Natural killer cell (primary cell): Measurements from ENCODE around the gene AATF. TPM values are rescaled to one million over a fixed set of nuclear protein-coding genes. Genes with fewer than 3 reads are reported as not detected.

Experiments used
- ATAC-seq, 3 donors: fragments of 150-1000 bp in 2 of 3; fragments of 200-7000 bp in 1 of 3; cut with Tn5 transposase; 1 replicate in 1 of 3; 2 replicates in 2 of 3; pipeline ENCODE4 v1.10.0; 2021; ENCODE audit warnings: mild to moderate bottlenecking in 2 of 3, moderate library complexity in 2 of 3
- DNase-seq, 2 donors: peaks; one replicate each; pipeline versions ENCODE4 v3.0.0 to v3.0.0-alpha.2; 2013 to 2021; ENCODE audit warnings: mixed read lengths in 1 of 2
- H3K27ac ChIP-seq: one replicate; pipeline ENCODE4 v1.5.1; 2013; ENCODE audit warnings: mild to moderate bottlenecking, low read length
- H3K27me3 ChIP-seq: one replicate; pipeline ENCODE4 v1.6.1; 2013; ENCODE audit warnings: low read length; ENCODE audit not compliant: control insufficient read depth, insufficient read depth
- H3K36me3 ChIP-seq: one replicate; pipeline ENCODE4 v1.6.1; 2013; ENCODE audit warnings: low read length; ENCODE audit not compliant: control insufficient read depth, insufficient read depth
- H3K4me1 ChIP-seq: one replicate; pipeline ENCODE4 v1.6.1; 2013; ENCODE audit warnings: low read length; ENCODE audit not compliant: control insufficient read depth, insufficient read depth
- H3K4me3 ChIP-seq: one replicate; pipeline ENCODE4 v1.5.1; 2013; ENCODE audit warnings: low read length
- H3K9me3 ChIP-seq: one replicate; pipeline ENCODE4 v1.6.1; 2013; ENCODE audit warnings: low read length; ENCODE audit not compliant: control insufficient read depth, insufficient read depth
- H3K27ac Mint-ChIP-seq, 2 donors: one replicate each; pipeline ENCODE4 v1.8.0; 2022; ENCODE audit warnings: mild to moderate bottlenecking in 2 of 2, mixed read lengths in 2 of 2, moderate library complexity in 1 of 2
- H3K27me3 Mint-ChIP-seq, 2 donors: one replicate each; pipeline ENCODE4 v1.8.0; 2022; ENCODE audit warnings: low read depth in 2 of 2, mixed read lengths in 2 of 2
- H3K36me3 Mint-ChIP-seq: one replicate; pipeline ENCODE4 v1.8.0; 2022; ENCODE audit warnings: mixed read lengths
- H3K4me1 Mint-ChIP-seq, 2 donors: one replicate each; pipeline ENCODE4 v1.8.0; 2022; ENCODE audit warnings: mixed read lengths in 2 of 2
- H3K4me3 Mint-ChIP-seq: one replicate; pipeline ENCODE4 v1.8.0; 2022; ENCODE audit warnings: mild to moderate bottlenecking, moderate library complexity, mixed read lengths
- H3K9me3 Mint-ChIP-seq, 2 donors: one replicate each; pipeline ENCODE4 v1.8.0; 2022; ENCODE audit warnings: mixed read lengths in 2 of 2
- CTCF ChIP-seq: fragments of 200-600 bp; IDR thresholded peaks from one replicate; pipeline ENCODE4 v1.8.0; 2022; ENCODE audit warnings: antibody characterized with exemption
- WGBS: methylation state at CpG from one replicate; pipeline ENCODE4 v1.1.7; 2013; ENCODE audit warnings: missing lambda C conversion rate; ENCODE audit not compliant: insufficient coverage; 5-methylcytosine and 5-hydroxymethylcytosine counted together
- intact Hi-C: fragments of 100-400 bp; cut with micrococcal nuclease; formaldehyde crosslinking; loops from one replicate; pipeline ENCODE4 v1.14.2; 2022
- total RNA-seq, 4 donors: library from RNA; stranded (reverse); fragments of 120-200 nt in 1 of 4; gene quantifications; one replicate each; pipeline versions ENCODE4 v1.2.3 to v1.2.4, GENCODE V29; 2013 to 2022

Gene AATF
- total RNA-seq, 3 donors from 2014 or later (not counting 1 experiment from before 2014, with no cell fraction given), result 60.1 to 67.2 (median 63.2) TPM

- intact Hi-C loops, result loop anchor here (10.0 kb wide), 1 partner anchor 186 kb away; no protein-coding TSS in a partner anchor
- Histone ChIP-seq H3K27me3 (no peaks in the 10 kb centered on the region), H3K36me3 (peaks cover 27% of the 10 kb centered on the region), H3K4me1 (peaks cover 4% of the 10 kb centered on the region), H3K4me3 (no peak overlapping the region), H3K27ac (no peak overlapping the region), H3K9me3 (no peaks in the 10 kb centered on the region)
- DNase-seq, result no peak
- Mint-ChIP-seq H3K9me3 (no peaks in the 10 kb centered on the region), H3K36me3 (no peaks in the 10 kb centered on the region), H3K4me1 (peaks cover 8 to 10% of the 10 kb centered on the region in 2 donors), H3K4me3 (no peak overlapping the region), H3K27me3 (no peaks in the 10 kb centered on the region), H3K27ac (no peak overlapping the region)
- WGBS, result 98% methylated on average over 4 of the region's 5 CpGs
- no peak for TF ChIP-seq CTCF
- no peak for ATAC-seq
Measured at GRCh38 chr17:37048811-37049210, 100.1 kb downstream of the AATF start.

GRCh38 chr17:37050920-37051319 lies 102.2 kb downstream of the AATF start:
- Mint-ChIP-seq H3K36me3 (no peaks in the 10 kb centered on the region), H3K9me3 (no peaks in the 10 kb centered on the region), H3K27me3 (no peaks in the 10 kb centered on the region), H3K4me1 (peaks cover 8 to 14% of the 10 kb centered on the region in 2 donors), H3K27ac (no peak overlapping the region), H3K4me3 (no peak overlapping the region)
- WGBS, result over 99% methylated on average over 5 of the region's 5 CpGs
- Histone ChIP-seq H3K27ac (no peak overlapping the region), H3K4me3 (no peak overlapping the region), H3K9me3 (no peaks in the 10 kb centered on the region), H3K27me3 (no peaks in the 10 kb centered on the region), H3K4me1 (peaks cover 4% of the 10 kb centered on the region), H3K36me3 (peaks cover 16% of the 10 kb centered on the region)
- DNase-seq (no peak), ATAC-seq (no peak)
- no peak for TF ChIP-seq CTCF
- intact Hi-C loops, result no loop called here

- Mint-ChIP-seq H3K4me1 (peaks cover 8 to 14% of the 10 kb centered on the region in 2 donors), H3K9me3 (no peaks in the 10 kb centered on the region), H3K4me3 (no peak overlapping the region), H3K27me3 (no peaks in the 10 kb centered on the region), H3K36me3 (no peaks in the 10 kb centered on the region), H3K27ac (no peak overlapping the region)
- DNase-seq (no peak), ATAC-seq (no peak)
- Histone ChIP-seq H3K27me3 (no peaks in the 10 kb centered on the region), H3K9me3 (no peaks in the 10 kb centered on the region), H3K4me3 (no peak overlapping the region), H3K36me3 (peaks cover 21% of the 10 kb centered on the region), H3K27ac (no peak overlapping the region), H3K4me1 (peaks cover 4% of the 10 kb centered on the region)
- 95% methylated on average over 3 of the region's 5 CpGs for WGBS
- intact Hi-C loops, result no loop called here
- no peak for TF ChIP-seq CTCF
Measured at GRCh38 chr17:37051381-37051780, 102.6 kb downstream of the AATF start.

GRCh38 chr17:37051833-37052232 lies 103.1 kb downstream of the AATF start:
- ATAC-seq (no peak), DNase-seq (no peak)
- Mint-ChIP-seq H3K27ac (no peak overlapping the region), H3K4me3 (no peak overlapping the region), H3K9me3 (no peaks in the 10 kb centered on the region), H3K4me1 (peaks cover 8 to 14% of the 10 kb centered on the region in 2 donors), H3K36me3 (no peaks in the 10 kb centered on the region), H3K27me3 (no peaks in the 10 kb centered on the region)
- TF ChIP-seq CTCF, result no peak
- Histone ChIP-seq H3K27ac (no peak overlapping the region), H3K4me3 (no peak overlapping the region), H3K9me3 (no peaks in the 10 kb centered on the region), H3K27me3 (no peaks in the 10 kb centered on the region), H3K36me3 (peaks cover 25% of the 10 kb centered on the region), H3K4me1 (peaks cover 4% of the 10 kb centered on the region)
- 98% methylated on average over 3 of the region's 3 CpGs for WGBS
- intact Hi-C loops, result no loop called here
